ENCODE data around the gene LIMS1.

GRCh38 chr2:108533832-108534583 is at the start of gene LIMS1:
- TF ChIP-seq CTCF (IDR thresholded peaks at IDR 0.05) = no peak
- no peak for TF ChIP-seq POLR2A (IDR thresholded peaks at IDR 0.05)

Measured in lower leg skin (tissue), 3 donors.